ENCODE results near the gene SNTG2.

SNTG2 gene

GRCh38 chr2:1143129-1143528 lies 192.5 kb downstream of the SNTG2 start:
- no peaks in the 10 kb centered on the region for H3K4me1 Mint-ChIP-seq
- peaks cover 4% of the 10 kb centered on the region for H3K9me3 Mint-ChIP-seq
- no peaks in the 10 kb centered on the region for H3K36me3 Mint-ChIP-seq (ENCODE audit: low read depth)
- TF ChIP-seq CTCF (IDR thresholded peaks at IDR 0.05; ENCODE audit: unreplicated experiment in 3 of 3) = no peak
- no peak overlapping the region for H3K4me3 Mint-ChIP-seq
- H3K27ac Mint-ChIP-seq = no peak overlapping the region
- H3K27me3 Mint-ChIP-seq (ENCODE audit: low read depth) = peaks cover 1% of the 10 kb centered on the region

GRCh38 chr2:1147873-1148612 lies 197.4 kb downstream of the SNTG2 start:
- Mint-ChIP-seq H3K4me3 (no peak overlapping the region), H3K9me3 (peaks cover 4% of the 10 kb centered on the region), H3K4me1 (no peaks in the 10 kb centered on the region), H3K27ac (no peak overlapping the region), H3K36me3 (ENCODE audit: low read depth) (no peaks in the 10 kb centered on the region), H3K27me3 (ENCODE audit: low read depth) (no peaks in the 10 kb centered on the region)
- TF ChIP-seq CTCF (IDR thresholded peaks at IDR 0.05; ENCODE audit: unreplicated experiment in 3 of 3) = no peak

- no peak overlapping the region for H3K27ac Mint-ChIP-seq
- no peak for TF ChIP-seq CTCF (IDR thresholded peaks at IDR 0.05; ENCODE audit: unreplicated experiment in 3 of 3)
- no peaks in the 10 kb centered on the region for H3K27me3 Mint-ChIP-seq (ENCODE audit: low read depth)
- H3K9me3 Mint-ChIP-seq = peaks cover 4% of the 10 kb centered on the region
- no peaks in the 10 kb centered on the region for H3K36me3 Mint-ChIP-seq (ENCODE audit: low read depth)
- H3K4me1 Mint-ChIP-seq = no peaks in the 10 kb centered on the region
- no peak overlapping the region for H3K4me3 Mint-ChIP-seq
Observed at GRCh38 chr2:1150724-1151511, 200.3 kb downstream of the SNTG2 start.

GRCh38 chr2:1152375-1152774 lies 201.7 kb downstream of the SNTG2 start:
- no peak for TF ChIP-seq CTCF (IDR thresholded peaks at IDR 0.05; ENCODE audit: unreplicated experiment in 3 of 3)
- no peaks in the 10 kb centered on the region for H3K27me3 Mint-ChIP-seq (ENCODE audit: low read depth)

GRCh38 chr2:1153920-1154319 lies 203.3 kb downstream of the SNTG2 start:
- Mint-ChIP-seq H3K27me3 (ENCODE audit: low read depth) (no peaks in the 10 kb centered on the region), H3K4me3 (no peak overlapping the region), H3K36me3 (ENCODE audit: low read depth) (no peaks in the 10 kb centered on the region), H3K4me1 (no peaks in the 10 kb centered on the region), H3K9me3 (no peaks in the 10 kb centered on the region), H3K27ac (no peak overlapping the region)
- TF ChIP-seq CTCF (IDR thresholded peaks at IDR 0.05; ENCODE audit: unreplicated experiment in 3 of 3) = no peak

More at GRCh38 chr2:1152375-1152774, 201.7 kb downstream of the SNTG2 start:
- Mint-ChIP-seq H3K4me3 (no peak overlapping the region), H3K9me3 (no peaks in the 10 kb centered on the region), H3K4me1 (no peaks in the 10 kb centered on the region), H3K36me3 (ENCODE audit: low read depth) (no peaks in the 10 kb centered on the region), H3K27ac (no peak overlapping the region)

All from nephron (organoid).